HL-60/S4 treated with phorbol 12-myristate 13-acetate at 8.2 ng/mL for 4 days and 3 days (cell line): Measurements from ENCODE around the gene MAN2A2.

Experiments used
- in situ Hi-C: fragments of 300-500 bp; cut with MboI; formaldehyde crosslinking; loops from 2 replicates; pipeline ENCODE4 v1.15.0; 2022; ENCODE audit warnings: low sequenced_read_pairs

MAN2A2 gene

DNA sequence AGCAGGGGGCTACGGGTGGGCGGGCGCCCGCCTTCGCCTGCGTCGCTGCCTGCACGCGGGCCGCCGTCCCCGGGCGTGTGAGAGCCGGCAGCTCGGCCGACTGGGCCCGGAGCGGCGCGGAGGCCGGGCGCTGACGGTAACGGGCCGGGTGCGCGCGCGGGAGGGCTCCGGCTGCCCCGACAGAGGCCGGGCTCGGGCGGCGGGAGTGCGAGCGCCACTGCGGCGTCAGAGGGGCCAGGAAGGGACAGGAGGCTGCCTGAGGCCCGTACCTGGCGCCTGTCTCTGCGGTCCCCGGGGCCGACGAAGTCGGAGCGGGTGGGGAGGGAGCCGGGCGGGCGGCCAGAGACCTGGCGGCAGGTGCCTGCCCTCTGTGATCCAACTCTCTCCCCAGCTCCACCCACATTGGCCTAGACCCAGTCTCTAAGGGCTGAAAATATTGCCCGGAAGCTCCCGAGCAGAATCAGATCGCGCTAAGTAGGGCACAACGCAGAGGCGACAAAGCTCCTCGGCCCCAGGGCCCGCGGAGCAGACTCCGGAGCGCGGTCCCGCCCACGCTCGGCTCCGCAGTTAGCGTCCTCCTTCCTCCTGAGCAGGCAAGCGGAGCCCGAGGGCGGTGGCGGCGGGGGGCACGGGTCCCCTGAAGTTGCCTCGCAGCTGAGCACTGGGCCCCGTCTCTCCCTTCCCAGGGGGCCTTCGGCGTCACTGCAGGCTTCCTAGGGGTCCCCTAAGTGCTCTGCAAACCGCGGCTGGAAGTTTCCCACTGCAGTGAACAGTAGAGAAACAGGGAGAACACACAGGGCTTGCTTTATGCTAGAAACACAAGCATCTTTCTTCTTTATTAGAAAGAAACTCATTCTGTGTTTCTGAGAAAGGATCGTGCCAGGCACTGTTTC lies at the start of gene MAN2A2:
MAN2A2 (plus strand) TSS at position 463 of the 893 bp plus-strand sequence. CDS start 906 bp downstream, outside the sequence.
- in situ Hi-C loops = no loop called here

GRCh38 chr15:90855139-90855538 lies 48.0 kb upstream of the MAN2A2 start:
- in situ Hi-C loops = no loop called here

DNA sequence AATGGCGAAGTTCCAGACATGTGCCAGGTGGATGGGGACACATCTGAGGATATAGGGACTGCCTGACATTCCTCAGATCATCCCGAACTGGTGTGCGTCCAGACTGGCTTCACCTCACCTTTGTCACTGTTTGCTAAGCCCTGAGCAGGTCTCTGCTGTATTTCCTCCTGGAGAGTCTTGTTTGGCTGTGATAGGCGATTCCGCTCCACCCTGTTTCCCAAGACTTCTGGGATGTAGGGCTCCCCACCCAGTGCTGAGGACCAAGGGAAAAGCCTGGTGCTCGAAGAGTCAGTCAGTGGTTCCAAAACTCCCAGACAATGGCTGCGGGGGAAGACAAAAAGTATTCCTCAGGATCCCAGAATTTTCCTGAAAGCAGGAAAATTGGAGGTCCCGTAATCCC lies 45.8 kb upstream of the MAN2A2 start:
- in situ Hi-C loops = no loop called here

DNA sequence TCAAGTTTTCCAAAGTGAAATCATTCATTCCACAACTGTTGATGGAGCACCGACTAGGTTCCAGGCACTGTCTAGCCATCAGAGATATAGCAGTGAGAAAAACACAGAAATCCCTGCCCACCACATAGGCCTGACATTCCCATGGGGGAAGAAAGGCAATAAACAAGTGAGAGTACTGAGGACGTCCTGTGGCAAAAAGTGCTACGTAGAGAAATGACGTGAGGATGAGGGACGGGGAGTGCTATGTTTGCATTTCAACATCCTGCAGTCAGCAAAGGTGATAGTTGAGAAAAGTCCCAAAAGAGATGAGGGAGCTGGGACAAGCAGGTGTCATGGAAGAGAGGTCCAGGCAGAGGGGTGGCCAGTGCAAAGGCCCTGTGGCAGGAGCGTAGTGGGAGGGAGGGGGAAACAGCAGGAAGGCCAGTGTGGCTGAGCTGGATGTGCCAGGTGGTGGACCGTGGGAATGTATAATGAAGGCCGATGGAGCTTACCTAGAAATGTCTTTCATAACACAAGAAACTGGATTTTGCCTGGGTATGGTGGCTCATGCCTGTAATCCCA lies 45.1 kb upstream of the MAN2A2 start:
- in situ Hi-C loops = no loop called here

DNA sequence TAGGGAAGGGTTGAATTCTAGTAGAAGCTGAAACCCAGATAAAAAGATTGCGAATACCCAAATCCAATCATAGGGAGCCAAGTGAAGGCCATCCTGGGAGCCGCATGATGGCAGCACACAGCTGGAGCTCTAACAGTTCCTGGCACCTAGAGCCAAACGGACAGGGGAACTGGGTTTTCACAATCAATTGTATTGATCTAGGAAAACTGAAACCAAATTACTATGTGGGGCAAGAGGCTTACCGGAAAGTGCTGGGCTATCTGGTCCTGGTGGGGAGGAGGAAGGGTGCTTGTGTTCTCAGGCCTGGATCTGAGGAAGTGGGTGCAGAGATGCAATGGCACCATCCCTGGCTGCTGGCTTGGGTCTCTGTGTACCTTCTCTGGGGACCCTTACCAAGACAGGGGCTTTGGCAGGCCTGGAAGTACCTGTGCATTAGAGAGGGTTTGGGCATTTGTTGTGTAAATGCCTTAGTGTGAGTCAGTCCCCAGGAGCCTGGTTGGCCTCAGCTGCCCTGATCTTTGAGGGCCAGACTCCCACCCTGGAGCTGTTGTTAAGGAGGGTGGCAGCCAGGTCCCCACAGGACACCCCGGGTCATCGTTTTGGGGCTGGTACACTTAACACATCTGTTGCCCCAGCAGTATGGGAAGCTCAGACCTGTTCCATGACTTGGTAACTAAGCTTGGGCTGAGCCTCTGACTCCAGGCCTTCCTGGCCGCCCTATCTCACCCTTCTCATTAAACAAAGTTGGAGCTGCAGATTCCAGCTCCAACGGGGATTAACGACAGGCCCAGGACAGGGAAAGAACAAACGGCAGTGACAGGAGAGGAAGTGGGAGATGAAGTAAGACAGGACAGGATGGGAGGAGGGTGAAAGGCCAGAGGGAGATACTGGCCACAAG lies 43.6 kb upstream of the MAN2A2 start:
- in situ Hi-C loops = no loop called here

DNA sequence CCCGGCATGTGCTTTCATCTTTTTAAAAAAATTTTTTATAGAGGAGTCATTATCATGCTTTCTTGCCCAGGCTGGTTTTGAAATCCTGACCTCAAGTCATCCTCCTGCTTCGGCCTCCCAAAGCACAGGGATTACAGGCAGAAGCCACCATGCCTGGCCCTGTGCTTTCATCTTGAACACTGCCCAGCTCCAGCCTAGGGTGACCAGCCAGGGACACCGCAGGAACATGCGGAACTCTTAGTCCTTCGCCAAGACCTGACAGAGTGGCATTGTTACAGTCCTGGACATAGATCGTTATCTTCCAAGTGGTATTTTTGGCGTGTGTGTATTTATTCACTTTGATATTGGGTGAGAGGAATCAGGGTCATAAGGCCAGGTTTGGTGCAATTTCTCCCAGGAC lies 42.7 kb upstream of the MAN2A2 start:
- in situ Hi-C loops = no loop called here

GRCh38 chr15:90860942-90861675 lies 42.0 kb upstream of the MAN2A2 start:
- in situ Hi-C loops = no loop called here

- in situ Hi-C loops = no loop called here
These were observed 40.6 kb upstream of the MAN2A2 start for GRCh38 chr15:90862487-90862886.

- in situ Hi-C loops = no loop called here
These were observed 39.9 kb upstream of the MAN2A2 start for GRCh38 chr15:90862964-90863778.

DNA sequence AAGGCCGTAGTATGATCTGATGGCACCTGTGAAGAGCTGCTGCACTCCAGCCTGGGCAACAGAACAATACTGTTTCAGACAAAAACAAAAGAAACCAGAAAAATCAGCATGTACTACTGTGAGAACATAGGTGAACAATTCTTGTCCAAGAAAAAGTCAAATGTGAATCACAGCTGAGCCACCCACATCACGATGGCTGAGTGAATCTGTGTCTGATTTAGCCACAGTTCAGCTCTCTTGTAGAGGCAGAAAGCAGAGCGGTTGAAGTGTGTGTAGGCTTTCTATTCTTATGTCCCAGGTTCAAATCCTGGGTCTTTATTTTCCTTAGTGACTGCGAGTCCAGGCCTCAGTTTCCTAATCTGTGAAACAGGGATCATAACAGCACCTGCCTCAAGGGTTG lies 39.1 kb upstream of the MAN2A2 start:
- in situ Hi-C loops = no loop called here

DNA sequence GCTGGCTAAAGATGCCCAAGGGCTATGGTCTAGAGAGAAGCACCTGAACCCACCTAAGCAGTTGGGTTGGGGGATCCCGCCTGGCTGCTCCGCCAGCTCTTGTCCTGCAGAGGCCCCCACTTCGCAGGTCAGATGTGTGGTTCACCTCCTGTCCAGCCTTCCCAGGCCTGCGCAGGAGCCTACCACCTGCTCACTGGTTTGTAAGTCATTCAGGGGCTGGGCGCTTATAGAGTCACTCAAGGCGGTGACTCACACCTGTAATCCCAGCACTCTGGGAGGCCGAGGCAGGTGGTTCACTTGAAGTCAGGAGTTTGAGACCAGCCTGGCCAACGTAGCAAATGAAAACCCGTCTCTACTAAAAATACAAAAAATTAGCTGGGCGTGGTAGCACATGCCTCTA lies 38.6 kb upstream of the MAN2A2 start:
- in situ Hi-C loops = no loop called here

DNA sequence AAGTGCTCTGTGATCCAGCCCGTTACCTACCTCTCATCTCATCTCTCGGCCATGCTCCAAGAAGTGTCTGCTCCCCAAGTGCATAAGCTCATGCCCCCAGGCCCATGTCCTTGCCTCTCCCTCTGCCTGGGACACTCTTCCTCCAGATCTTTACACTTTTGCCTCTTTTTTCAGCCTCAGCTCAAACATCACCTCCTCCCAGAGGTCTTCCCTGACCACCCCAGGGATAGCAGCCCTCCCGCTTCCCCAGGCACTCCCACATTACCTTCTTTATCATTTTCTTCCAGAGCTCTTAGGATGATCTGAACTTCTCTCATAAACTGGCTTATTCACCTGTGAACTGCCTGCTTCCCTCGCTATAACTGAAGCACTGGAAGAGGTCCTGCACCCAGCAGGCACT lies 37.4 kb upstream of the MAN2A2 start:
- in situ Hi-C loops = no loop called here

- in situ Hi-C loops = no loop called here
These were observed 36.9 kb upstream of the MAN2A2 start for GRCh38 chr15:90866161-90866715.

- in situ Hi-C loops = no loop called here
These were observed 36.3 kb upstream of the MAN2A2 start for GRCh38 chr15:90866800-90867199.

DNA sequence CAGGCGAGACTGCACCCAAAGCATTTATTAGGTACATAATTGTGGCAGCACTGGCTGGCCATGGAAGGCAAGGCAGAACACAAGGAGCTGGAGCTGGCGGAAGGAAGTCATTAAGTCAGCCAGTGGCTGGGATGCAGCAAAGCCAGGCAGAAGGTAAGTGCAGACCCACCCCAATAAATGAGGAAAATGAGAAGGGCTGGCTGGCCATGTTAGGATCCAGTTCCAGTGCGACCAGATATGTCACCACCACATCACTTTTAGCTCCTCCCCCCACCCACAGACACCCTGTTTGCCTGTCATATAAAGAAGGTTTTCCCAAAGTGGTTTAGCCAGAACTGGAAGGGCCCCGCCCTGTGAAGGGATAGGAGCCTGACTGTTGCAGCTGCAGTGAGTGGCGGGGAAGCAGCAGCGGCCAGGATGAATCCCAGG lies 34.8 kb upstream of the MAN2A2 start, which contains the start of gene FURIN:
FURIN (plus strand) TSS at position 328 of the 429 bp plus-strand sequence. CDS start 7,153 bp downstream, outside the sequence.
- in situ Hi-C loops = no loop called here

DNA sequence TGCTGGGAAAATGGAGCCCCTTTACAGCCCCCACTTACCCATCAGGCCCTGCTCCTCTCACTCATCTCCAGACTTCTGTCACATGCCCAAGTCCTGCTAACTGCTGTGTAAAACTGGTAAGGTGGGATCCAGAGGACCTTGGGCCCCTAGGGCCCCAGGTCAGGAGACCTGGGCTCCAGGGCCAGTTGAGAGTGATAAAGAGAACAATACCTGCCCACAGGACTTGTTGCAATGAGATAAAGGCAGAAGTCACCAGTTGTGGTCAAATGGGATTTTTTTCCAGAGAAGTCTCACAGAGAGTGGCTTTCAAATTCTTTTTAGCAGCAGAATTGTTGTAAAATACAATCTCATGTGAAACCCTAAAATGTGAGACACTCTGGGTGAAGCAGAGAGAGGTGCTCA lies 34.0 kb upstream of the MAN2A2 start:
- in situ Hi-C loops = no loop called here

DNA sequence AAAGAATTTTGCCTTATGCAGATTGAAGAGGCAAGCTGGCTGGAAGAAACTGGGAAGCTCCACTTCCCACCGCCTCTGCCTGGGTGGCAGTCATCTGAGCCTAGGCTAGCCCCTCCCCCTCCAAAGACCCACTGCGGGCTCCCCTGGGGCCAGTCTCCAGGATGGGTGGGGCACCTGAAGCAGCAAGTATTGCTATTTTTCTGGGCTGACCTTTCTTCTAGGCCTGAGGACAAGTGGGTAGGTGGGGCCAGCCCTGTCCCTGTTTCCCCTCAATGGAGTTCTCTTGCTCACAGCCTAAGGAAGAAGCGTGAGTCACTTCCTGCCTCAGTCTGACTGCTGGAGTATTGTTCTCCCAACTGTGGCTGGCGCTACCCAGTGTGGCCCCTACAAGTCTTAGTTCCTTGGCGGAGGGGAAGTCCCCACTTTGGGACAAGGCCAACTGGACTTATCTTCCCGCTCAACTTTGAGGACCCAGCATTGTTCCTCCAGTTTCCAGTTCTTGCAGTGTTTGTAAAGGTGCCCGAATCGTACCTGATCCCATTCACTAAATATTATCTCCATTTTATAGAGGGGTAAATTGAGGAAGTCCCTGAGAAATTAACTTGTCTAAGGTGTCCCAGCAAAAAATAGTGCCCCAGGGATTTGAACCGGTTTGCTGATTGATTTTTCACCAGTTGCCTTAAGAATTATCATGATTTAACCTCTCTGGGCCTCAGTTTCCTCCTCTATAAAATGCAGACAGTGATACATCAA lies 33.3 kb upstream of the MAN2A2 start:
- in situ Hi-C loops = no loop called here

DNA sequence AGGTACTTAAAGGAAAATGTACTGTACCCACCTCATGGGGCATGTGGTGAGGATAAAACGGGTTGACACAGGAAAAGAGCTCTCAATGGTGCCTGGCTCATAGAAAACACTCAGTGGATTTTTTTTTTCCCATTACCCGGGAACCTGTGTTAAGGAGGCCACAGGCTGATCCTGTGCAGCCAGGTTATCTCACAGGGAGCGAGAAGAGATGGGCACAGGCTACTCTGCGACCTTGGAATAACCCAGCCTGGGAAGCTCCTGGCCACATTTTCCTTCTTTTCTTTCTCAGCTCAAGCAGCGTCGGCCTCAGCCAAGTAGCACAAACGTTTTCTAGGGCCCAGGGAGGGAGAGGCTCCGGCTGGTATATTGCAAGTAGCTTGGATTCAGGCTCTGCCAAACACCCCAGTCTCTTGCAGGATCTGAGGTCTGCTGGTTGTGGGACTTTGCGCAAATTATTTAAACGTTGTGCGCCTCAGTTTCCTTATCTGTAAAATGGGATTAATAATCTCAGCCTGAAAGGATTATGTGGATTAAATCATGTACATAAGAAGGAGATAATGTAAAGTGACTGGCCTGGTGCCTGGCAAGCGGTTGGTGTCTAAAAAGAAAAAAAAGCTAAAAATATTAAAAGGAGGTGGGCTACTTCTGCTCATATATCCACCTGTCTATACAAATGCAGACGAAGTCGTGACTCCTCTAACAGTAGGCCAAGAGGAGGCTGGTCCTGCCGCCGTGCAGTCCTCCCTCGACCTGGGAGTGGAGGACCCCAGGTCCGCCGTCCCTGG lies 32.6 kb upstream of the MAN2A2 start:
- in situ Hi-C loops = no loop called here
